HepG2 (cell line): ENCODE results near the gene LRSAM1. TPM values are rescaled to one million over a fixed set of nuclear protein-coding genes. Genes with fewer than 3 reads are reported as not detected.

Experiments
- ATAC-seq: fragments of 200-7000 bp; cut with Tn5 transposase; 3 replicates; pipeline ENCODE4 v1.9.1; 2020; ENCODE audit warnings: mild to moderate bottlenecking, moderate library complexity
- BruUV-seq: library from RNA; stranded (reverse); fragments of 400-500 nt; replicated peaks from 2 replicates; lab custom pipeline; 2021; lab: Mats Ljungman, UMichigan
- CTCF ChIA-PET: fragments of 300-600 bp; formaldehyde crosslinking; extraction: SDS; loops from one replicate; lab custom pipeline; 2021; ENCODE audit warnings: low total read pairs, inconsistent platforms, low intra/inter-chr PET ratio; lab: Yijun Ruan, JAX
- POLR2A ChIA-PET: fragments of 350-600 bp; sonication (Branson Sonifier 250); formaldehyde crosslinking; loops from one replicate; lab custom pipeline; 2020; ENCODE audit warnings: antibody characterized with exemption, inconsistent platforms; lab: Yijun Ruan, JAX
- DNase-seq: peaks from one replicate; pipeline ENCODE4 v3.0.0-alpha.2; 2015; ENCODE audit warnings: low spot score
- FAIRE-seq: peaks from 3 replicates; lab custom pipeline; 2011; peaks lifted over from hg19 to GRCh38; lab: Jason Lieb, UNC
- H2AFZ ChIP-seq: one replicate; pipeline ENCODE4 v1.6.1; 2011; ENCODE audit warnings: low read length, inconsistent platforms
- H3K27ac ChIP-seq: fragments of 300-600 bp; 3 replicates; pipeline ENCODE4 v1.8.0; 2011; ENCODE audit warnings: mixed run types, mild to moderate bottlenecking, mixed read lengths, low read length, inconsistent platforms; ENCODE audit not compliant: insufficient read depth; ENCODE audit errors: extremely low read length
- H3K27me3 ChIP-seq, 2 experiments: fragments of 200-600 bp in 1 of 2; 2 replicates in 1 of 2; 3 replicates in 1 of 2; pipeline versions ENCODE4 v1.6.0 to v1.8.0; 2011; ENCODE audit warnings: low read length in 2 of 2, mild to moderate bottlenecking in 2 of 2, moderate library complexity in 2 of 2, inconsistent platforms in 1 of 2; ENCODE audit not compliant: insufficient read depth in 2 of 2, control insufficient read depth in 1 of 2
- H3K36me3 ChIP-seq, 2 experiments: fragments of 200-600 bp in 1 of 2; replicated peaks in 1 of 2; 2 replicates in 1 of 2; 3 replicates in 1 of 2; pipeline versions ENCODE4 v1.5.1 to v1.8.0; 2011; ENCODE audit warnings: low read length in 2 of 2, inconsistent platforms in 1 of 2; ENCODE audit not compliant: insufficient read depth in 2 of 2, control insufficient read depth in 1 of 2
- H3K4me1 ChIP-seq: 2 replicates; pipeline ENCODE4 v1.5.1; 2012; ENCODE audit warnings: low read length, inconsistent platforms; ENCODE audit not compliant: insufficient read depth
- H3K4me2 ChIP-seq: 2 replicates; pipeline ENCODE4 v1.6.0; 2011; ENCODE audit warnings: low read depth, low read length, inconsistent platforms
- H3K4me3 ChIP-seq, 3 experiments: fragments of 200-600 bp in 1 of 3; sonication (generic), shearing (Covaris generic) in 1 of 3; replicated peaks in 1 of 3; 2 replicates each; pipeline ENCODE4 v1.5.1; 2011 to 2016; ENCODE audit warnings: low read length in 3 of 3, inconsistent platforms in 2 of 3, low read depth in 2 of 3, mild to moderate bottlenecking in 2 of 3, control low read depth in 1 of 3, mixed read lengths in 1 of 3; ENCODE audit not compliant: insufficient read depth in 1 of 3
- H3K79me2 ChIP-seq: one replicate; pipeline ENCODE4 v1.6.1; 2011; ENCODE audit warnings: low read length, inconsistent platforms; ENCODE audit not compliant: insufficient read depth
- H3K9ac ChIP-seq: 2 replicates; pipeline ENCODE4 v1.6.0; 2011; ENCODE audit warnings: mild to moderate bottlenecking, low read depth, low read length, inconsistent platforms; ENCODE audit not compliant: insufficient read depth
- H3K9me3 ChIP-seq: 2 replicates; pipeline ENCODE4 v1.5.1; 2012; ENCODE audit warnings: mild to moderate bottlenecking, low read length
- H4K20me1 ChIP-seq: 2 replicates; pipeline ENCODE4 v1.6.0; 2011; ENCODE audit warnings: inconsistent platforms, mild to moderate bottlenecking, low read length, moderate library complexity; ENCODE audit not compliant: insufficient read depth
- FOXA1 ChIP-seq, 2 experiments: fragments of 450-650 bp in 1 of 2; sonication (generic) in 1 of 2; formaldehyde crosslinking in 1 of 2; IDR thresholded peaks; 2 replicates each; pipeline versions ENCODE4 v1.4.0 to v1.6.1; 2016 to 2020; ENCODE audit warnings: missing genetic modification reagents in 1 of 2
- HBP1 ChIP-seq: IDR thresholded peaks from 2 replicates; pipeline ENCODE4 v1.6.1; 2016; ENCODE audit warnings: low read depth, control low read depth
- KMT2A ChIP-seq: sonication (generic); formaldehyde crosslinking; IDR thresholded peaks from 2 replicates; pipeline ENCODE4 v1.4.0; 2020; ENCODE audit warnings: missing genetic modification reagents
- MTERF4 ChIP-seq: sonication (generic); formaldehyde crosslinking; IDR thresholded peaks from 2 replicates; pipeline ENCODE4 v1.8.0; 2023; ENCODE audit warnings: mild to moderate bottlenecking, missing genetic modification reagents
- POLR2G ChIP-seq: fragments of 200-400 bp; formaldehyde crosslinking; IDR thresholded peaks from 2 replicates; pipeline ENCODE4 v1.6.1; 2018; ENCODE audit warnings: mild to moderate bottlenecking, low read depth, low read length, moderate library complexity
- RAD21 ChIP-seq: fragments of 450-650 bp; formaldehyde crosslinking; IDR thresholded peaks from 2 replicates; pipeline ENCODE4 v1.5.0; 2020; ENCODE audit warnings: mild to moderate bottlenecking
- ZNF12 ChIP-seq: sonication (generic); formaldehyde crosslinking; IDR thresholded peaks from 2 replicates; pipeline ENCODE4 v1.5.0; 2020; ENCODE audit warnings: missing genetic modification reagents
- ZNF549 ChIP-seq: sonication (generic); formaldehyde crosslinking; IDR thresholded peaks from 2 replicates; pipeline ENCODE4 v1.5.0; 2020; ENCODE audit warnings: missing genetic modification reagents
- ZNF709 ChIP-seq: sonication (generic); formaldehyde crosslinking; IDR thresholded peaks from 2 replicates; pipeline ENCODE4 v1.5.0; 2020; ENCODE audit warnings: mild to moderate bottlenecking, missing genetic modification reagents
- WGBS: methylation state at CpG from one replicate; pipeline ENCODE4 v1.1.6; 2017; ENCODE audit warnings: low lambda C conversion rate; 5-methylcytosine and 5-hydroxymethylcytosine counted together
- in situ Hi-C: cut with HindIII; loops from 2 replicates; pipeline ENCODE4 v1.10.0; 2017; ENCODE audit warnings: low pct_unique_long_range_greater_than_20kb; ENCODE audit not compliant: extremely low pct_ligation_motif_present
- intact Hi-C: fragments of 100-400 bp; cut with micrococcal nuclease; formaldehyde crosslinking; loops from one replicate; pipeline ENCODE4 v1.10.0; 2022; ENCODE audit not compliant: unreplicated experiment
- polyA plus RNA-seq, 8 experiments: library from polyadenylated mRNA; depleted of rRNA in 3 of 8; stranded (reverse) in 7 of 8; unstranded in 1 of 8; fragments of >200 nt; fragmentation: Illumina TruSeq in 4 of 8; extraction: Trizol in 4 of 8; gene quantifications; 2 replicates each; pipeline versions ENCODE4 v1.2.1 to v1.2.3, GENCODE V29; 2011 to 2016; ENCODE audit warnings: low read depth in 4 of 8, missing spikeins in 1 of 8, mixed read lengths in 1 of 8; ENCODE audit not compliant: insufficient read depth in 1 of 8
- total RNA-seq, 5 experiments: library from RNA; depleted of rRNA; stranded (reverse); fragments of >200 nt; fragmentation: Illumina TruSeq; extraction: Trizol; gene quantifications; 2 replicates each; pipeline ENCODE4 v1.2.3, GENCODE V29; 2016; ENCODE audit warnings: low read depth in 1 of 5

Gene LRSAM1
- total and polyA plus RNA-seq, 2 of the 13 experiments (the other 11 are each of a cell fraction or from before 2014, with no cell fraction given), result 8.7 to 10.2 TPM

- Histone ChIP-seq H3K79me2 (no peaks in the 10 kb centered on the region), H3K9ac (no peak overlapping the region)
- DNase-seq, result no peak
- CTCF ChIA-PET, result no interaction called here
- in situ Hi-C loops, result no loop called here
- peak; percentile 15; the same call in 1 of the 2 replicates for TF ChIP-seq POLR2G
- TF ChIP-seq RAD21 (CRISPR knock-in tag), result 0 out of 2 replicates have a peak, but pooled peaks have one; percentile 19
- TF ChIP-seq MTERF4 (CRISPR knock-in tag), result no peak
- TF ChIP-seq ZNF549 (CRISPR knock-in tag), result no peak
- TF ChIP-seq KMT2A (CRISPR knock-in tag), result no peak
- no peak for TF ChIP-seq FOXA1 (IDR thresholded peaks at IDR 0.05)
- no peak for TF ChIP-seq FOXA1 (CRISPR knock-in tag; IDR thresholded peaks at IDR 0.05)
- TF ChIP-seq ZNF12 (CRISPR knock-in tag), result no peak
- TF ChIP-seq ZNF709 (CRISPR knock-in tag), result no peak
- no peak for TF ChIP-seq HBP1
- TF ChIP-seq, all 625 proteins: peak for 2
- H3K4me2 ChIP-seq, result no peak overlapping the region
- no peak overlapping the region for H2AFZ ChIP-seq
- peak; percentile 53 for ATAC-seq
- no peaks in the 10 kb centered on the region for H3K4me1 ChIP-seq
- H3K27ac ChIP-seq, result no peak overlapping the region
- peaks cover 19 to 37% of the 10 kb centered on the region in 2 experiments; a peak in 4 of 5 replicates for H3K36me3 ChIP-seq
- no peaks in the 10 kb centered on the region for H3K27me3 ChIP-seq
- no peaks in the 10 kb centered on the region for H3K9me3 ChIP-seq
- POLR2A ChIA-PET, result interaction anchor here (1.2 to 3.4 kb wide), 3 partner anchors 9 to 182 kb away, joined by 3 to 31 read pairs (median 4); partner anchors contain the start of genes SLC2A8 and ZNF79
- no peak for FAIRE-seq
- intact Hi-C loops, result no loop called here
- 94% methylated on average over 11 of the region's 13 CpGs for WGBS
- H4K20me1 ChIP-seq, result no peaks in the 10 kb centered on the region
- TSS peak; percentile 6 for BruUV-seq
- H3K4me3 ChIP-seq, result no peak overlapping the region
Measured at GRCh38 chr9:127406799-127407491, 44.4 kb upstream of the LRSAM1 start.
